CD4-positive, alpha-beta T cell treated with Interleukin-1 beta for 1 hour (primary cell): ENCODE results near the gene ATP4B.
"Not testable (repeated sequence)": the region's sequence is repeated elsewhere in the genome, so short reads cannot be mapped to it uniquely, and the experiment has no call there.

Experiments
- DNase-seq, 2 donors: peaks; one replicate each; pipeline ENCODE4 v3.0.0-alpha.2; 2020 to 2022

ATP4B gene

GRCh38 chr13:113638806-113639205 is 19.2 kb downstream of the ATP4B start:
- no peak for DNase-seq

- no peak for DNase-seq
Measured at GRCh38 chr13:113638173-113638746, 19.7 kb downstream of the ATP4B start.

GRCh38 chr13:113637262-113638160 is 20.5 kb downstream of the ATP4B start:
- DNase-seq = no peak

GRCh38 chr13:113636266-113636963 is 21.6 kb downstream of the ATP4B start:
- no peak for DNase-seq

- no peak for DNase-seq
Measured at GRCh38 chr13:113635709-113636108, 22.3 kb downstream of the ATP4B start.

GRCh38 chr13:113635048-113635420 is 23.0 kb downstream of the ATP4B start:
- DNase-seq = no peak

- no peak for DNase-seq
Measured at GRCh38 chr13:113634279-113635047, 23.5 kb downstream of the ATP4B start.

GRCh38 chr13:113633485-113633873 is 24.5 kb downstream of the ATP4B start:
- DNase-seq = no peak

GRCh38 chr13:113632706-113633484 is 25.1 kb downstream of the ATP4B start:
- DNase-seq = no peak

GRCh38 chr13:113631341-113632095 is 26.5 kb downstream of the ATP4B start:
- DNase-seq = no peak

- DNase-seq = no peak
Measured at GRCh38 chr13:113630804-113631203, 27.2 kb downstream of the ATP4B start.

GRCh38 chr13:113630296-113630695 is 27.7 kb downstream of the ATP4B start:
- no peak for DNase-seq

GRCh38 chr13:113629866-113630265 is 28.1 kb downstream of the ATP4B start:
- DNase-seq = no peak

DNA sequence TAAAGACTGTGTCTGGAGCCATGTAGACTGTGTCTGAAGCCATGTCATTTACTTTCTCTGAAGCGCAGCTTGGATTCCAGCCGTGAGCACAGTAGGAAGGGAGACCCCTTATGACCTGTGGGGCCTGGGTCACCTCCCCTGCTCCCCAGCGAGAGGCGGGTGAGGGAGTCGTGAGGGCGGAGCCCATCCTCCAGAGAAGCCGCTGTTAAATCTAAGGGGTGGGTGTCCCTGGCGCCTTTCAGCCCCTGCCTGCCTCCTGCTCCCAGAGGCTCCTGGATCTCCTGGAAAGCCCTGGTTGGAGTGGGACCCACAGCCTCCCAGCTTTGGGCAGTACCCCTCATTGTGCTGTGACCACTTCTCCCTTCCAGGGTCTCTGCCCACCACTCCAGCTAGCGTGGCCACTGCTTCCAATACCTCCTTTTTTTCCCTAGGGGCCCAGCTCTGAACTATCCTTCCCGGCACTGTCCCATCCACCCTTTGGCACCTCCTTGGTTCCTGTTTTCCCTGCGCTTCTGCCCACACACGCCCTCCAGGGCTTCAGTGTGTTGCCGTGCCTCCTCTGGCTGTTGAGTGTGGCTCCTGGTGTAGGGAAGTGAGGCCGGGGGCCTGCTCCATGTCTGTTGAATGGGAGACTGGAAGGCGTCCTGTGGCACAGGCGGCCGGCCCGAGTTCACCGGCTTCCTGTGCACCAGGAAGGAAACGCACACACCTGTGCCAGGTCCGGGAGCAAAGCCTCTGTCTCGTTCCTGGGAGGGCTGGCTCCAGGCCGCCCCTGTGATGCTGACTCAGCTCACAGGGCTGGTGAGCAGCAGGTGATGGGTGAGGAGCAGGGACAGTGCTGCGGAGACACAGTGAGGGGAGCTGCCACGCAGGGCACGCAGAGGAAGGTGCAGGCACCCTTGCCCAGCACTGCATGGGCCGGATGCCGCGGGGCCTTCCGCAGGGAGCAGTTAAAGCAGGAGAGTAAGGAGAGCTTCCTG is 29.4 kb downstream of the ATP4B start:
- no peak for DNase-seq

GRCh38 chr13:113627136-113627535 is 30.9 kb downstream of the ATP4B start:
- no peak for DNase-seq

DNA sequence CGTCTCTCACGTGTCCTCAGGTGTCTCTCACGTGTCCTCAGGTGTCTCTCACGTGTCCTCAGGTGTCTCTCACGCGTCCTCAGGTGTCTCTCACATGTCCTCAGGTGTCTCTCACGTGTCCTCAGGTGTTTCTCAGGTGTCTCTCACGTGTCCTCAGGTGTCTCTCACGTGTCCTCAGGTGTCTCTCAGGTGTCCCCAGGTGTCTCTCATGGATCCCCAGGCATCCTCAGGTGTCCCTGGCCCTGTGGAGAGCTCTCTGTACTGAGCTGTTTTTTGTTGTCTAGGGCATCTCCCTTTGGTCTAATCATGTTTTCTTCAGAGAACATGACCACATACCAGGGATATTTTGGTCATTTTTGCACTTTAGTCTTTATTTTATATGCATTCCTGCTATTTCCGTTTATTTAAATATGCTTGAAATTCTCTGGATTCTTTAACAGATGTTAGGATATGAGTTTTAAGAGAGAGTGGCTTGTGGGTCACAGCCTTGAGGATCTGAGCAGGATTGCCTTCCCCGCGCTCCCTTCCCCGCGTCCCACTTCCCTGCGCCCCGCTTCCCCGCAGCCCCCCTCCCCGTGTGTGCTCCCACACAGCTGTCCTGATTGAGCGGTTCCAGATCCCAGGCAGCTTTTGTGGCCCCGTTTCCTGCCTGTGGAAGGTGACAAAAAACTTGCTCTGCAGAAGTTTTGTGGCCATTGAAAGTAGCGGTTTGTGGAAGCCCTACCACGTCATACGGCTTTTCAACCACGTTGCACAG is 31.9 kb downstream of the ATP4B start:
- DNase-seq = no peak

DNA sequence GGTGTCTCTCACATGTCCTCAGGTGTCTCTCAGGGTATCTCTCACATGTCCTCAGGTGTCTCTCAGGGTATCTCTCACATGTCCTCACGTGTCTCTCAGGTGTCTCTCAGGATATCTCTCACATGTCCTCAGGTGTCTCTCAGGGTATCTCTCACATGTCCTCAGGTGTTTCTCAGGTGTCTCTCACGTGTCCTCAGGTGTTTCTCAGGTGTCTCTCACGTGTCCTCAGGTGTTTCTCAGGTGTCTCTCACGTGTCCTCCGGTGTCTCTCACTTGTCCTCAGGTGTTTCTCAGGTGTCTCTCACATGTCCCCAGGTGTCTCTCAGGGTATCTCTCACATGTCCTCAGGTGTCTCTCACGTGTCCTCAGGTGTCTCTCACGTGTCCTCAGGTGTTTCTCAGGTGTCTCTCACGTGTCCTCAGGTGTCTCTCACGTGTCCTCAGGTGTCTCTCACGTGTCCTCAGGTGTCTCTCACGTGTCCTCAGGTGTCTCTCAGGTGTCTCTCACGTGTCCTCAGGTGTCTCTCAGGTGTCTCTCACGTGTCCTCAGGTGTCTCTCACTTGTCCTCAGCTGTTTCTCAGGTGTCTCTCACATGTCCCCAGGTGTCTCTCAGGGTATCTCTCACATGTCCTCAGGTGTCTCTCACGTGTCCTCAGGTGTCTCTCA is 33.2 kb downstream of the ATP4B start:
- not testable (repeated sequence) for DNase-seq

DNA sequence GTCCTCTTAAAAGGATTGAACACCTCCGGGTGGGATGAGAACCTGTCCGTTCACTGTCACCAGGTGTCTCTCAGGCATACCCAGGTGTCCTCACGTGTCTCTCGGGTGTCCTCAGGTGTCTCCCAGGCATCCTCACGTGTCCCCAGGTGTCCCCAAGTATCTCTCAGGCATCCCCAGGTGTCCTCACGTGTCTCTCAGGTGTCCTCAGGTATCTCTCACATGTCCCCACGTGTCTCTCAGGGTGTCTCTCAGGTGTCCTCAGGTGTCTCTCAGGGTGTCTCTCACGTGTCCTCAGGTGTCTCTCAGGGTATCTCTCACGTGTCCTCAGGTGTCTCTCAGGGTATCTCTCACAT is 33.8 kb downstream of the ATP4B start:
- DNase-seq = no peak
